IMR-90 (cell line): Measurements from ENCODE around the gene COL6A5. TPM values are rescaled to one million over a fixed set of nuclear protein-coding genes. Genes with fewer than 3 reads are reported as not detected.

ENCODE experiments used
- ATAC-seq: fragments of 200-7000 bp; cut with Tn5 transposase; 2 replicates; pipeline ENCODE4 v1.9.1; 2020; ENCODE audit warnings: low read depth, mild to moderate bottlenecking, moderate library complexity
- BruUV-seq: library from RNA; stranded (reverse); fragments of 400-500 nt; replicated peaks from 2 replicates; lab custom pipeline; 2021; lab: Mats Ljungman, UMichigan
- CTCF ChIA-PET: fragments of 300-600 bp; formaldehyde crosslinking; extraction: SDS; loops from one replicate; lab custom pipeline; 2021; ENCODE audit warnings: antibody characterized with exemption; lab: Yijun Ruan, JAX
- POLR2A ChIA-PET: fragments of 300-600 bp; sonication (Branson Sonifier 250); formaldehyde crosslinking; loops from one replicate; lab custom pipeline; 2022; ENCODE audit warnings: antibody characterized with exemption; ENCODE audit not compliant: unreplicated experiment; lab: Charles Lee
- DNase-seq: peaks from one replicate; pipeline ENCODE4 v3.0.0; 2013
- H2AFZ ChIP-seq: replicated peaks from 2 replicates; pipeline ENCODE3; 2013; ENCODE audit warnings: low read length, mild to moderate bottlenecking; ENCODE audit not compliant: poor library complexity
- H2AK5ac ChIP-seq: 2 replicates; pipeline ENCODE4 v1.6.1; 2013; ENCODE audit warnings: low read depth, low read length, inconsistent platforms
- H2AK9ac ChIP-seq: replicated peaks from 2 replicates; pipeline ENCODE3; 2013; ENCODE audit warnings: mild to moderate bottlenecking, low read depth, low read length, moderate library complexity; ENCODE audit not compliant: poor library complexity
- H2BK120ac ChIP-seq: 2 replicates; pipeline ENCODE4 v1.6.1; 2013; ENCODE audit warnings: low read depth, low read length, inconsistent platforms
- H2BK15ac ChIP-seq: 3 replicates; pipeline ENCODE4 v1.6.1; 2013; ENCODE audit warnings: low read depth, low read length, inconsistent platforms
- H2BK20ac ChIP-seq: 2 replicates; pipeline ENCODE4 v1.6.1; 2013; ENCODE audit warnings: low read depth, mild to moderate bottlenecking, inconsistent platforms, low read length, moderate library complexity
- H2BK5ac ChIP-seq: 2 replicates; pipeline ENCODE4 v1.6.1; 2013; ENCODE audit warnings: mild to moderate bottlenecking, low read depth, low read length, inconsistent platforms; ENCODE audit not compliant: poor library complexity, severe bottlenecking
- H3K14ac ChIP-seq: replicated peaks from 2 replicates; pipeline ENCODE4 v1.6.1; 2013; ENCODE audit warnings: low read depth, low read length, inconsistent platforms
- H3K18ac ChIP-seq: 2 replicates; pipeline ENCODE4 v1.6.1; 2013; ENCODE audit warnings: low read depth, low read length, control low read depth
- H3K23ac ChIP-seq: 2 replicates; pipeline ENCODE4 v1.6.1; 2013; ENCODE audit warnings: low read depth, low read length, inconsistent platforms
- H3K27ac ChIP-seq: 2 replicates; pipeline ENCODE4 v1.5.1; 2013; ENCODE audit warnings: mild to moderate bottlenecking, control low read depth, low read length; ENCODE audit not compliant: insufficient read depth
- H3K27me3 ChIP-seq: 2 replicates; pipeline ENCODE4 v1.6.1; 2013; ENCODE audit warnings: low read length; ENCODE audit not compliant: control insufficient read depth, insufficient read depth
- H3K36me3 ChIP-seq: 2 replicates; pipeline ENCODE4 v1.6.1; 2013; ENCODE audit warnings: low read length, mixed read lengths; ENCODE audit not compliant: control insufficient read depth, insufficient read depth
- H3K4ac ChIP-seq: 2 replicates; pipeline ENCODE4 v1.6.1; 2013; ENCODE audit warnings: low read depth, low read length, inconsistent platforms
- H3K4me1 ChIP-seq: 2 replicates; pipeline ENCODE4 v1.6.1; 2013; ENCODE audit warnings: low read length, mixed read lengths; ENCODE audit not compliant: control insufficient read depth, insufficient read depth
- H3K4me2 ChIP-seq: 2 replicates; pipeline ENCODE4 v1.6.1; 2013; ENCODE audit warnings: low read depth, mild to moderate bottlenecking, control low read depth, low read length, moderate library complexity
- H3K4me3 ChIP-seq: 2 replicates; pipeline ENCODE4 v1.5.1; 2013; ENCODE audit warnings: low read depth, mild to moderate bottlenecking, control low read depth, low read length, moderate library complexity; ENCODE audit not compliant: insufficient read depth
- H3K56ac ChIP-seq: 2 replicates; pipeline ENCODE4 v1.6.1; 2013; ENCODE audit warnings: low read length, inconsistent platforms; ENCODE audit not compliant: insufficient read depth; ENCODE audit errors: extremely low read depth
- H3K79me1 ChIP-seq, 2 experiments: 2 replicates each; pipeline ENCODE4 v1.6.1; 2013; ENCODE audit warnings: low read length in 2 of 2, inconsistent platforms in 1 of 2, low read depth in 1 of 2
- H3K9ac ChIP-seq: 2 replicates; pipeline ENCODE4 v1.6.1; 2013; ENCODE audit warnings: low read depth, low read length, control low read depth
- H3K9me1 ChIP-seq: 2 replicates; pipeline ENCODE4 v1.6.1; 2013; ENCODE audit warnings: low read length, inconsistent platforms; ENCODE audit not compliant: insufficient read depth
- H3K9me3 ChIP-seq: 2 replicates; pipeline ENCODE4 v1.6.1; 2013; ENCODE audit warnings: low read length; ENCODE audit not compliant: control insufficient read depth, insufficient read depth
- H4K20me1 ChIP-seq: 2 replicates; pipeline ENCODE4 v1.6.1; 2013; ENCODE audit warnings: low read length, inconsistent platforms; ENCODE audit not compliant: insufficient read depth
- H4K5ac ChIP-seq: 2 replicates; pipeline ENCODE4 v1.6.1; 2013; ENCODE audit warnings: mild to moderate bottlenecking, low read depth, low read length, control low read depth
- H4K8ac ChIP-seq, 2 experiments: 2 replicates each; pipeline ENCODE4 v1.6.1; 2013; ENCODE audit warnings: low read depth in 2 of 2, low read length in 2 of 2, control low read depth in 1 of 2, inconsistent platforms in 1 of 2
- H4K91ac ChIP-seq: 2 replicates; pipeline ENCODE4 v1.6.1; 2013; ENCODE audit warnings: low read depth, low read length, inconsistent platforms; ENCODE audit not compliant: insufficient read depth
- BHLHE40 ChIP-seq: fragments of 150-350 bp; IDR thresholded peaks from 2 replicates; pipeline ENCODE4 v1.6.1; 2016; ENCODE audit warnings: mild to moderate bottlenecking, low read depth, low read length
- CEBPB ChIP-seq: IDR thresholded peaks from 2 replicates; pipeline ENCODE4 v1.6.1; 2012; ENCODE audit warnings: low read depth, low read length, improper control_type of control experiment
- CTCF ChIP-seq: conservative IDR thresholded peaks from 2 replicates; pipeline ENCODE4 v1.5.1; 2012; ENCODE audit warnings: mild to moderate bottlenecking, low read depth, low read length, improper control_type of control experiment
- ELK1 ChIP-seq: fragments of 150-350 bp; IDR thresholded peaks from 2 replicates; pipeline ENCODE4 v1.6.1; 2016; ENCODE audit warnings: low read depth, mild to moderate bottlenecking, low read length, moderate library complexity, borderline replicate concordance
- FOS ChIP-seq: fragments of 150-350 bp; IDR thresholded peaks from 2 replicates; pipeline ENCODE4 v1.6.1; 2016; ENCODE audit warnings: low read depth, low read length
- MAFK ChIP-seq: IDR thresholded peaks from 2 replicates; pipeline ENCODE4 v1.6.1; 2012; ENCODE audit warnings: low read depth, low read length, improper control_type of control experiment
- MAZ ChIP-seq: IDR thresholded peaks from 2 replicates; pipeline ENCODE4 v1.6.1; 2012; ENCODE audit warnings: low read depth, mild to moderate bottlenecking, low read length, improper control_type of control experiment, moderate library complexity, borderline replicate concordance
- MXI1 ChIP-seq: IDR thresholded peaks from 2 replicates; pipeline ENCODE4 v1.6.1; 2012; ENCODE audit warnings: low read depth, mild to moderate bottlenecking, low read length, moderate library complexity, borderline replicate concordance
- NFE2L2 ChIP-seq: fragments of 150-350 bp; IDR thresholded peaks from 2 replicates; pipeline ENCODE4 v1.6.1; 2016; ENCODE audit warnings: low read depth, mild to moderate bottlenecking, low read length
- POLR2A ChIP-seq: IDR thresholded peaks from 2 replicates; pipeline ENCODE4 v1.6.1; 2012; ENCODE audit warnings: mild to moderate bottlenecking, low read depth, low read length
- RAD21 ChIP-seq: IDR thresholded peaks from 2 replicates; pipeline ENCODE4 v1.6.1; 2012; ENCODE audit warnings: low read length, improper control_type of control experiment
- RCOR1 ChIP-seq: IDR thresholded peaks from 2 replicates; pipeline ENCODE4 v1.6.1; 2012; ENCODE audit warnings: mild to moderate bottlenecking, low read length, improper control_type of control experiment; ENCODE audit not compliant: insufficient replicate concordance
- RFX5 ChIP-seq: IDR thresholded peaks from 2 replicates; pipeline ENCODE4 v1.8.0; 2012; ENCODE audit warnings: low read depth, mild to moderate bottlenecking, low read length, moderate library complexity
- SMC3 ChIP-seq: fragments of 150-350 bp; IDR thresholded peaks from 2 replicates; pipeline ENCODE4 v1.6.1; 2016; ENCODE audit warnings: low read depth, mild to moderate bottlenecking, antibody characterized with exemption, low read length, moderate library complexity
- WGBS, 2 experiments: methylation state at CpG; one replicate each; pipeline versions ENCODE4 v1.1.5 to v1.1.7; 2013; ENCODE audit warnings: missing lambda C conversion rate in 2 of 2; ENCODE audit not compliant: insufficient read length in 1 of 2; ENCODE audit errors: extremely low coverage in 2 of 2; 5-methylcytosine and 5-hydroxymethylcytosine counted together
- dilution Hi-C: fragments of 300-500 bp; cut with HindIII; formaldehyde crosslinking; loops from one replicate; pipeline ENCODE4 v1.14.3; 2018; ENCODE audit warnings: low sequenced_read_pairs; ENCODE audit not compliant: unreplicated experiment
- in situ Hi-C: fragments of 300-500 bp; cut with MboI; formaldehyde crosslinking; loops from 3 replicates; pipeline ENCODE4 v1.14.3; 2019; ENCODE audit warnings: low sequenced_read_pairs, inconsistent platforms, mixed read lengths
- intact Hi-C: fragments of 100-400 bp; cut with micrococcal nuclease; formaldehyde crosslinking; loops from 2 replicates; pipeline ENCODE4 v1.10.0; 2022
- polyA plus RNA-seq, 3 experiments: library from polyadenylated mRNA; depleted of rRNA; stranded (reverse); fragments of >200 nt; gene quantifications; 2 replicates each; pipeline ENCODE4 v1.2.3, GENCODE V29; 2012; ENCODE audit warnings: low replicate concordance in 1 of 3
- total RNA-seq: library from RNA; depleted of rRNA; stranded (reverse); fragments of >200 nt; gene quantifications from 2 replicates; pipeline ENCODE4 v1.2.3, GENCODE V29; 2012

Gene COL6A5
- total and polyA plus RNA-seq, 2 of the 4 experiments (the other 2 are of a cell fraction), result not detected

- H2AK5ac ChIP-seq, result no peak overlapping the region
- no peak overlapping the region for H3K4me3 ChIP-seq
- H2BK120ac ChIP-seq, result no peak overlapping the region
- H4K8ac ChIP-seq, result no peak overlapping the region
- no peak overlapping the region for H3K4me2 ChIP-seq
- H2BK20ac ChIP-seq, result no peak overlapping the region
- no peaks in the 10 kb centered on the region for H3K36me3 ChIP-seq
- no CpG with 5 or more reads among the region's 2 CpGs for WGBS, 2 experiments
- no peaks in the 10 kb centered on the region for H3K27me3 ChIP-seq
- H3K18ac ChIP-seq, result no peak overlapping the region
- CTCF ChIA-PET, result interaction anchor here (0.6 kb wide), 1 partner anchor 11 kb away, joined by 3 read pairs; no protein-coding TSS in a partner anchor
- ATAC-seq, result no peak
- H2BK5ac ChIP-seq, result no peak overlapping the region
- H4K91ac ChIP-seq, result no peak overlapping the region
- no peak for DNase-seq
- no peak overlapping the region for H3K14ac ChIP-seq
- POLR2A ChIA-PET, result no interaction called here
- in situ Hi-C loops, result no loop called here
- H3K56ac ChIP-seq, result no peak overlapping the region
- no peak overlapping the region for H3K23ac ChIP-seq
- no peaks in the 10 kb centered on the region for H3K9me3 ChIP-seq
- no peak overlapping the region for H3K27ac ChIP-seq
- H3K79me1 ChIP-seq, result no peaks in the 10 kb centered on the region
- TF ChIP-seq CTCF (no peak), BHLHE40 (no peak), FOS (no peak), ELK1 (no peak), CEBPB (no peak), NFE2L2 (no peak), POLR2A (no peak), MXI1 (no peak), MAFK (no peak), RCOR1 (no peak), SMC3 (no peak), RFX5 (no peak), MAZ (no peak), RAD21 (no peak)
- H4K5ac ChIP-seq, result no peak overlapping the region
- H3K9ac ChIP-seq, result no peak overlapping the region
- no peaks in the 10 kb centered on the region for H4K20me1 ChIP-seq
- intact Hi-C loops, result loop anchor here (10.0 kb wide), 1 partner anchor 256 kb away; the partner anchor contains the start of gene PIK3R4
- H2AK9ac ChIP-seq, result no peak overlapping the region
- BruUV-seq, result no TSS peak
- dilution Hi-C loops, result no loop called here
- no peaks in the 10 kb centered on the region for H3K9me1 ChIP-seq
- H3K4me1 ChIP-seq, result no peaks in the 10 kb centered on the region
- no peak overlapping the region for H2BK15ac ChIP-seq
- H2AFZ ChIP-seq, result no peak overlapping the region
- H3K4ac ChIP-seq, result no peak overlapping the region
Measured at GRCh38 chr3:130488769-130489450, 143.4 kb downstream of the COL6A5 start.
